Activated naive CD8-positive, alpha-beta T cell treated with anti-CD3 and anti-CD28 coated beads, Interleukin-2, amount 50 U/mL, for 24 hours (primary cell): ENCODE results near the gene ZNF396.

Source experiments
- ATAC-seq: fragments of 150-1000 bp; cut with Tn5 transposase; one replicate; pipeline ENCODE4 v1.10.0; 2021
- DNase-seq: peaks from one replicate; pipeline ENCODE4 v3.0.0; 2021
- H3K27ac Mint-ChIP-seq: one replicate; pipeline ENCODE4 v1.8.0; 2021; ENCODE audit warnings: mild to moderate bottlenecking, mixed read lengths
- H3K27me3 Mint-ChIP-seq: one replicate; pipeline ENCODE4 v1.8.0; 2021; ENCODE audit warnings: mixed read lengths
- H3K36me3 Mint-ChIP-seq: one replicate; pipeline ENCODE4 v1.8.0; 2021; ENCODE audit warnings: low read depth, mixed read lengths
- H3K4me1 Mint-ChIP-seq: one replicate; pipeline ENCODE4 v1.8.0; 2021; ENCODE audit warnings: mixed read lengths
- H3K4me3 Mint-ChIP-seq: one replicate; pipeline ENCODE4 v1.8.0; 2021; ENCODE audit warnings: mild to moderate bottlenecking, moderate library complexity, mixed read lengths
- H3K9me3 Mint-ChIP-seq: one replicate; pipeline ENCODE4 v1.8.0; 2021; ENCODE audit warnings: mixed read lengths

The ZNF396 gene

DNA sequence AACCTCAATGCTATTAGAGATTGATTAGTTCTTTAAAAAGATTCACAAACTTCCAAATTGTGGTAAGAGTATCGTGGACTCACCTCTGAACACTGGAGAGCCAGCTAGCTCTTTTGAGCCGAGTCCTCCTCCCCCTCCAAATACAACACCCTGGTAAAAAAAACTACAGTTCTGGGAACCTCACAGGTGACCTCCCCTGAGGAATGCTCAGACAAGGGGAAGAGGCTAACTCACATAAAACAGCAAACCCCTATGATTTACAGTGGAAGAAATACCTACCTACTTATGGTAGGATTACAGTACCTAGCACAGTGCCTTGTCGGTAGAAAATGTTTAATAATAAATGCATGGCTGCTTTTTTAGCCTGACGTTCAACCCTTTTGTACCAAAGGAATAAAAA, 41.3 kb downstream of the ZNF396 start:
- no peak overlapping the region for H3K4me3 Mint-ChIP-seq
- H3K27ac Mint-ChIP-seq: no peak overlapping the region
- H3K9me3 Mint-ChIP-seq: no peaks in the 10 kb centered on the region
- no peak for DNase-seq
- H3K27me3 Mint-ChIP-seq: no peaks in the 10 kb centered on the region
- ATAC-seq: no peak
- H3K36me3 Mint-ChIP-seq: peaks cover 53% of the 10 kb centered on the region
- H3K4me1 Mint-ChIP-seq: peaks cover 37% of the 10 kb centered on the region

DNA sequence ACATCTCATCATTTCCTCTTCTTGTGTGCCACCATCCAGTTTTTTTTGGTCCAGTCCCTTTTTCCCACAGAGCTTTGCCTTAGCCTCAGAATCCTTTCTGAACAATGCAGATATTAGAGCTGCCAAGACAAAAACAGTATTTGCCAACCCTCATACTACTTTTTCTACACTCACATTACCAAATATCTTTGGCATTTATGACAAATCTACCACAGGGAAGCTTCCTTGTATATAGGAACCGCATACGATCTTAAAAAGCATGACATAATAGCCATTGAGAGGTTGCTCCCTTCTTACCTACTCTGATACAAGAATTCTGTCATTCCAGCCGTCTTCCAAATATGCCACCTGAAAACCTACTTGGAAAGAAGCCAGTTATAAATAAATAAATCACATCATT, 42.3 kb downstream of the ZNF396 start:
- ATAC-seq (no peak), DNase-seq (no peak)
- Mint-ChIP-seq H3K4me1 (peaks cover 30% of the 10 kb centered on the region), H3K27me3 (no peaks in the 10 kb centered on the region), H3K27ac (no peak overlapping the region), H3K36me3 (peaks cover 45% of the 10 kb centered on the region), H3K4me3 (no peak overlapping the region), H3K9me3 (no peaks in the 10 kb centered on the region)

DNA sequence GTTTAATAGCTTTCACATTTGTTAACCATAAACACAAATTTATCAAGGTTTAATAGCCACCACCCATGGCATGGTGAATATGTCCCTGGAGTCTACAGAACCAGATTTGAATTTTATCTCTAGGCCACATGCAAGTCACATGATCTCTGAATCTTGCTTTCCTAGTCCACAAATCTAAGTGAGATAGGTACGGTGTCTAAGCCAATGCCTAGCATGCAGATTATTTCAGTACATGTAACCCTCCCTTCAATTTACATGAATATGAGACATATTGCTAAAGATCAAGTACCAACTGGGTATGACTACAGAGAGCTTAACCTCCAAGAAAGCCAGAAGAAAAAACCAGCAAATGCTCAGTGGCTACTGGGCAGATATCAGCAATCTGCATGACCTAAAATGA, 42.9 kb downstream of the ZNF396 start:
- Mint-ChIP-seq H3K4me3 (no peak overlapping the region), H3K36me3 (peaks cover 38% of the 10 kb centered on the region), H3K27me3 (no peaks in the 10 kb centered on the region), H3K4me1 (peaks cover 24% of the 10 kb centered on the region), H3K27ac (peak overlapping the region; percentile 15), H3K9me3 (no peaks in the 10 kb centered on the region)
- DNase-seq: no peak
- ATAC-seq: no peak

DNA sequence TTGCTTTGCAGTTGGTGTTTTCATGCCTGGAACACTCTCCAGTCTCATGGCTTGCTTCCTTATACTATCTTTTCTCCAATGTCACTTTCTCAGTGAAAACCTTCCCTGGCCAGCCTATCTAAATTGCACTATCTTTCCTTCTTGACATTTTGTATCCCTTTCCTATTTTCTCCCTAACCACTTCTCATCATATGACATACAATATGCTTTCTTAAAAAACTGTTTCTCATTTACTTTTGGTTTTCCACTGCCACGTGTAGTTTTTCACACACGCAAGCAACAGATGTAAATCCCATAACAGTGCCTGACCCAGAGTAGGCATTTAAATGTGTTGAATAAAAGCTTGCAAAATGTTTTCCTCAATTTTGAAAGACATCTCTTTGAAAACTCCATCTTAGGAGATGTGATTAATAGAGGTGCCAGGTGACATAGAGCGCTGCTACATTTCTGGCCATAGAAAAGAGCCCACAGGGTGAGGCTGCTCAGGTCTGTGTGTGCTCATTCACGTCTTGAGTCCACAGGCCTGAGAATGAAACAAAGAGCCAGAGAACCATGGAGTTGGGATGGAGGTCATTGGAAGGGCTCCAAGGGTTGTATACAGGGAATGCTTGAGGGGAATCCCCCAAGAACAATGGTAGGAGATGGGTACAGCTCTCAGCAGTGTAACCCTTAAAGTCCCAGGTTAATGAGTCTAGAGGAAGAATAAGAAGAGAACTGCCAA, 45.6 kb downstream of the ZNF396 start:
- peaks cover 7% of the 10 kb centered on the region for H3K4me1 Mint-ChIP-seq
- no peak overlapping the region for H3K4me3 Mint-ChIP-seq
- no peak for DNase-seq
- no peak overlapping the region for H3K27ac Mint-ChIP-seq
- no peaks in the 10 kb centered on the region for H3K27me3 Mint-ChIP-seq
- no peak for ATAC-seq
- H3K9me3 Mint-ChIP-seq: no peaks in the 10 kb centered on the region
- H3K36me3 Mint-ChIP-seq: peaks cover 12% of the 10 kb centered on the region

DNA sequence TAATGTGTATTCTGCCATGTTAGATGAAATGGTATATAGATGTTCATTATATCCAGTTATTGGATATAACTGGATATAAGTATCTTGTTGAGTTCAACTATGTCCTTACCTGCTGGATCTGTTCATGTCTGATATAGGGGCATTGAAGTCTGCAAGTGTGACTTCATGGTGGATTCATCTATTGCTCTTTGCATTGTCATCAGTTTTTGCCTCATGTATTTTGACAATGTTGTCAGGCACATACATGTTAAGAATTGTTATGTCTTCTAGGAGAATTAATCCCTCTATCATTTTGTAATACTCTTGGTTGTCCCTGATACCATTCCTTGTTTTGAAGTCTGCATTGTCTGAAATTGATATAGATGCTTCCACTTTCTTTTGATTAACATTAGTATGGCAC, 48.3 kb downstream of the ZNF396 start:
- no peaks in the 10 kb centered on the region for H3K4me1 Mint-ChIP-seq

DNA sequence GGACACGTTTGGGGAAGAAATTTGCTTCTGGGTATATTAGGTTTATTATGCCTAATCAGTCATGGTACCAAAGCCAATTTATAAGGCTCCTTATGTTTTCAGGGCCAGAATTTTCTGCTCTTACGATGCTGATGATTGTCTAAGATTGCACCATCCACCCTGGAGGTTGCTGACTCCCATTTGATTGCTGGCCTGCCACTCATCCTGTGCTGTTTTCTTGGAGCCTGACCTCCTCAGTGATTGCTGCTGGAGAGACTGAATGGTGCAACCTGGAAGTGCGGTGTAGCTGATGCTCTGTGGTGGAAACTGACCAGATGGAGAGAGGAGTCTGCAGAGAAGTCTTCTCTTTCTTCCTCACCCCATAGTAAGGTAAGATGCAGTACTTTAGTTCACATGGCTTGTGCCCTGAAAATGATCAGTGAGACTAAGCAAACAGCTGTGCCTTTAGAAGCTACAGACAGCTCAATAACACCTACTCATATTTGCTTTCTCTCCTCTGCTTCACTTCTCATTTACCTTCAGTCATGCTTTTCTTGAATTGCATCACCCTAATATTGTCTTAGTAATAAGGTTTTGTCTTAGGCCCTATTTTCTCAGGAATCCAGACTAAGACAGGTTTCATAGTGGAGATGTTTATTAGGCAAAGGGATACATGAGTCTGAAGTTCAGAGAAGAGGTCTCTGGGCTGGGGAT, 50.3 kb downstream of the ZNF396 start:
- no peak for DNase-seq
- Mint-ChIP-seq H3K27me3 (no peaks in the 10 kb centered on the region), H3K9me3 (no peaks in the 10 kb centered on the region), H3K4me3 (no peak overlapping the region), H3K27ac (no peak overlapping the region), H3K4me1 (no peaks in the 10 kb centered on the region), H3K36me3 (no peaks in the 10 kb centered on the region)
- ATAC-seq: no peak

More for the DNA sequence above, 48.3 kb downstream of the ZNF396 start:
- Mint-ChIP-seq H3K36me3 (no peaks in the 10 kb centered on the region), H3K4me3 (no peak overlapping the region), H3K27me3 (no peaks in the 10 kb centered on the region), H3K9me3 (no peaks in the 10 kb centered on the region), H3K27ac (no peak overlapping the region)
- DNase-seq (no peak), ATAC-seq (no peak)

DNA sequence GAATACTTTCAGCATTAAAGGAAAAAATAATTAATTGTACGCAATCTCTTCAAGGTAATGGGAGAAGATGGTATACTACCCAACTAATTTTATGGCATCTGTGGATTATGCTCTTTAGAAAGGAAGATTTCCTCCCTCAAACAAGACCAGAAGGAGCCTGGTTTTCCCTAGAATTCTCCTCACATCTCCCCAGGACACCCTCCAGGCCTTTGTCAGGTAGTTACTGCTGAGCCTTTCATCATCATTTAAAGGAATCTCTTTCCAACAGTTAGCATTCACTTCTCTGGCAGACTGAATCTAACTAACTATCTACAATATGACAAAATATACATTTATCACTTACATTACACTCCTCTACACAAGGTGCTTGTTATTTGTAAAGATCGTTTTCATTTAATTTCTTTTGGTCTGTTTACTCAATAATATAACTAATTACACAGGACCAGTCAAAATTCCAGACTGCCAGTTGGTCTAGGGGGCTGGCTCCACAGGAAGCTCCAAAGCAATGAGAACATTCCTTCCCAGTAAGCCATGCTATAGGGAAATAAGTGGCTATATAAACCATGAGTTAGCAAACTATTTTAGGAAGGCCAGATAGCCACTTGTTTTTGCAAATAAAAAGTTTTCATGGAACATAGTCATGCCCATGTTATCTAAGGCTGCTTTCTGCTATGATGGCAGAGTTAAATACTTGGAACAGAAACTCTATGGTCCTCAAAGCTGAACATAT, 52.0 kb downstream of the ZNF396 start:
- ATAC-seq: no peak
- H3K4me3 Mint-ChIP-seq: no peak overlapping the region
- no peaks in the 10 kb centered on the region for H3K4me1 Mint-ChIP-seq
- H3K27ac Mint-ChIP-seq: no peak overlapping the region
- no peaks in the 10 kb centered on the region for H3K36me3 Mint-ChIP-seq
- DNase-seq: no peak
- no peaks in the 10 kb centered on the region for H3K27me3 Mint-ChIP-seq
- no peaks in the 10 kb centered on the region for H3K9me3 Mint-ChIP-seq

DNA sequence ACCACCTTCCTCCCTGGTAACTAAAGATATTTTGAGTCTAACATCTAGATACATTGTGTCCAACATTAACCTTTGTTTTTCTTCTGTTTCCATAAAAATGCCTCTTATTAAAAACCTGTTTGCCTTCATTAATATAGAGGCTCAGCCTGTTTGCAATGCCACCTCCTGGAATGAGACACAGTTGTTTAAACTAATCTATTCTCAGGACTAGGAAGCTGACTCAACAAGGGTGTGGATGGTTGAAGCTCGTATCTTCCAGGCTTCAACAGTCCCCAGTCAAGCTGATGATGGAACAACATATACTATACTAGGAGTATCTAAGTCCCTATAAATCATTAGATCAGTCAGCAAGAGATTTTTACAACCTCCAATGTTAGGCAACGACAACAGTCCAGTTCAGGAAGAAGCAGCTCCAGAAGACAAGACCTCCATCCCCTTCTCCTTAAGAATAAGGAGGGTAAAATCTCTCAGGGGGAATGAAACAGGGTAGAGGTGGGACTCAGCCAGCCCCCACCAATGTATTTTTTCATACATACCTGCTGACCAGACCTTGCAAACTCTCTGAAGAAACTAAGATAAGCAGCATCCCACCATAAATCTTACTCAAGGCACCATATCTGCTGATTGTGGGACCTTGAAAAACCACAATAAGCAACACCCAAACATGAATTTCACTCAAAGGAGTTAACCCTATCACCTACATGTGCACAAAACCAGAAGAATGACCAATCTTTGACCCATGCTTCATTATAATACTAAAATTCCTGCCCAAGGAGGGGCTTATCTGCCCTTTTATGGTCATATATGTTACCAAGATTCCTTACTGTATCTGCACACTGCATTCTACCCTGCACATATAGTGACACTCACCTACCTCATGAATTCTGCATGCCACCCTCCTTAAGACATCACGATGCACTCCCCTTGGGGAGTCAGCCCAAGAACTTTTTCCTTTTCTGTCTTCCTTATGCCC, 54.4 kb downstream of the ZNF396 start:
- H3K36me3 Mint-ChIP-seq: no peaks in the 10 kb centered on the region
- DNase-seq (no peak), ATAC-seq (no peak)
- H3K27ac Mint-ChIP-seq: no peak overlapping the region
- H3K4me3 Mint-ChIP-seq: no peak overlapping the region
- peaks cover 4% of the 10 kb centered on the region for H3K9me3 Mint-ChIP-seq
- no peaks in the 10 kb centered on the region for H3K27me3 Mint-ChIP-seq
- no peaks in the 10 kb centered on the region for H3K4me1 Mint-ChIP-seq
